ENCODE results near the gene SUN3. TPM values are rescaled to one million over a fixed set of nuclear protein-coding genes. Genes with fewer than 3 reads are reported as not detected.
A peak's percentile ranks its signal among the peaks of the same experiment; 100 is the strongest.

SUN3 gene
- total RNA-seq, 1 experiment from 2014 or later, result not detected

GRCh38 chr7:48053736-48054135, 24.8 kb upstream of the SUN3 start:
- DNase-seq, result no peak
- Histone ChIP-seq H3K4me1 (ENCODE audit: low read length) (peaks cover 6% of the 10 kb centered on the region), H3K79me2 (ENCODE audit: low read length) (no peaks in the 10 kb centered on the region), H3K4me3 (ENCODE audit: low read length) (no peak overlapping the region), H3K27me3 (ENCODE audit: low read length) (no peaks in the 10 kb centered on the region), H3K9me2 (replicated peaks; ENCODE audit: insufficient read depth, low read length) (no peaks in the 10 kb centered on the region), H3K36me3 (ENCODE audit: insufficient read depth, low read length) (no peaks in the 10 kb centered on the region), H2AFZ (ENCODE audit: low read length) (no peak overlapping the region), H3K9ac (ENCODE audit: low read length) (no peak overlapping the region), H4K20me1 (ENCODE audit: insufficient read depth, low read depth, low read length) (no peaks in the 10 kb centered on the region), H3K4me2 (ENCODE audit: low read depth, low read length, poor library complexity, severe bottlenecking) (no peak overlapping the region), H3K27ac (ENCODE audit: low read length) (no peak overlapping the region), H3K9me3 (ENCODE audit: low read length) (no peaks in the 10 kb centered on the region)

DNA sequence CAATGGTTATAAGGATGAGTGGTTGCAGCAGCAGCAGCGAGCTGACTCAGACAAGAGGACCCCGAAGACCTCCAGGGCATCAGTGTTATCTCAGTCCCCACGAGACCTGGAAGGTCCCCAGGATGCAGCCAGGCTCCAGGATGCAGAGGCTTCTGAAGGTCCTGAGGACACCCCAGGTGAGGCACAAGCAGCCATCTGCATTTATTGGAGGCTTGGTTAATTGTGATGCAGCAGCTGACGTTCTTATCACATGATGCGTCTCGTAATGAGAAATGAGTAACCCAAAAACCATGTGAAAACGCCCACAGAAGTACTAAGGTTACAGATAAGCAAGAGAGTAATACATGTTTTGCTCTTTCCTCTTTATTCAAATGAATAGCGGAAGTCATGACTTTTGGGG, 23.8 kb upstream of the SUN3 start:
- H3K36me3 ChIP-seq (ENCODE audit: insufficient read depth, low read length), result no peaks in the 10 kb centered on the region
- H2AFZ ChIP-seq (ENCODE audit: low read length), result peak overlapping the region; percentile 54; the same call in 1 of the 2 replicates
- H3K79me2 ChIP-seq (ENCODE audit: low read length), result no peaks in the 10 kb centered on the region
- H3K27ac ChIP-seq (ENCODE audit: low read length), result no peak overlapping the region
- H3K9ac ChIP-seq (ENCODE audit: low read length), result no peak overlapping the region
- no peaks in the 10 kb centered on the region for H3K27me3 ChIP-seq (ENCODE audit: low read length)
- H3K9me2 ChIP-seq (replicated peaks; ENCODE audit: insufficient read depth, low read length), result no peaks in the 10 kb centered on the region
- H3K4me2 ChIP-seq (ENCODE audit: low read depth, low read length, poor library complexity, severe bottlenecking), result no peak overlapping the region
- H3K9me3 ChIP-seq (ENCODE audit: low read length), result no peaks in the 10 kb centered on the region
- H4K20me1 ChIP-seq (ENCODE audit: insufficient read depth, low read depth, low read length), result no peaks in the 10 kb centered on the region
- no peak for DNase-seq
- peaks cover 6% of the 10 kb centered on the region for H3K4me1 ChIP-seq (ENCODE audit: low read length)
- no peak overlapping the region for H3K4me3 ChIP-seq (ENCODE audit: low read length)

DNA sequence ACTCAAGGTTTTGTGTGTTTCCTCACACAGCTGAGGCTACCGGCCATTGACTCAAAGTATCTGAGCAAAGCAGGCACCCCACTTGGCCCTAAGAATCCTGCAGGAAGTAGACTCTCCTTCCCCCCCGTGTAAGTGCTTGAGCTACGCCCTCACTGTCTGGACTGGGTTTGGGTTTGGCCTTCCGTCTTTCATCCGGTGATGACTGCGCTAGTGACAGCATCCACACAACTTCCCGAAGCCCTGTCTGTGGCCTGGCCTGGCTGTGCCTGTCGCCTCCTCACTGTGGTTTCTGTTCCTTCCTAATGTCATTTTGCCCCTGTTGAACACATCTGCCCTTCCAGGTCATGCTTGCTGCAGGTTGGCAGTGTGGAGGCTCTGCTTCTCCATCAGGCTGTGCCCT, 20.9 kb upstream of the SUN3 start:
- no peaks in the 10 kb centered on the region for H3K79me2 ChIP-seq (ENCODE audit: low read length)
- no peak for DNase-seq
- H3K9ac ChIP-seq (ENCODE audit: low read length), result no peak overlapping the region
- no peaks in the 10 kb centered on the region for H3K9me3 ChIP-seq (ENCODE audit: low read length)
- H4K20me1 ChIP-seq (ENCODE audit: insufficient read depth, low read depth, low read length), result no peaks in the 10 kb centered on the region
- H3K4me3 ChIP-seq (ENCODE audit: low read length), result no peak overlapping the region
- H3K9me2 ChIP-seq (replicated peaks; ENCODE audit: insufficient read depth, low read length), result no peaks in the 10 kb centered on the region
- H3K36me3 ChIP-seq (ENCODE audit: insufficient read depth, low read length), result no peaks in the 10 kb centered on the region
- no peak overlapping the region for H3K4me2 ChIP-seq (ENCODE audit: low read depth, low read length, poor library complexity, severe bottlenecking)
- H3K27me3 ChIP-seq (ENCODE audit: low read length), result no peaks in the 10 kb centered on the region
- no peak overlapping the region for H2AFZ ChIP-seq (ENCODE audit: low read length)
- H3K27ac ChIP-seq (ENCODE audit: low read length), result no peak overlapping the region
- peaks cover 6% of the 10 kb centered on the region for H3K4me1 ChIP-seq (ENCODE audit: low read length)

DNA sequence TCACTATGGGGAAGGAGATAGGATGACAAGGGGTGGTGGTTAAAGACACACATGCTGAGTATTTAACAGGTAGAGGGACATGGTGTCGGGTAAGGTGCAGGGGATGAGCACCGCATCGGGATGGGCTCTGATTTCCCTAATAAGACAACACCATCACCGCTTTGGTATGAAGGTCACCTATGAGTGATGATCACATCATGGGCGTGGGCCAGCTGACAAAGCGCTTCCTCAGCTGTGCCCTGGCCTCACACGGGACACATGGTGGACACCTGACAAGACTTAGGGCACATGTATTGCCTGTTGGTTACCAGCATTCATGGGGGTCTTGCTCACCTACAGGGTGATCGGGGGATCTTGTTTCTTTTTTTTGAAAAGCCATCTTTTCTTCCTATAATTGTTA, 19.2 kb upstream of the SUN3 start:
- Histone ChIP-seq H3K9me3 (ENCODE audit: low read length) (no peaks in the 10 kb centered on the region), H3K9me2 (replicated peaks; ENCODE audit: insufficient read depth, low read length) (no peaks in the 10 kb centered on the region), H3K9ac (ENCODE audit: low read length) (no peak overlapping the region), H4K20me1 (ENCODE audit: insufficient read depth, low read depth, low read length) (no peaks in the 10 kb centered on the region), H2AFZ (ENCODE audit: low read length) (no peak overlapping the region), H3K4me2 (ENCODE audit: low read depth, low read length, poor library complexity, severe bottlenecking) (no peak overlapping the region), H3K36me3 (ENCODE audit: insufficient read depth, low read length) (no peaks in the 10 kb centered on the region), H3K4me1 (ENCODE audit: low read length) (peaks cover 6% of the 10 kb centered on the region), H3K79me2 (ENCODE audit: low read length) (no peaks in the 10 kb centered on the region), H3K27me3 (ENCODE audit: low read length) (no peaks in the 10 kb centered on the region), H3K4me3 (ENCODE audit: low read length) (no peak overlapping the region), H3K27ac (ENCODE audit: low read length) (no peak overlapping the region)
- DNase-seq, result no peak

GRCh38 chr7:48046458-48046857, 17.6 kb upstream of the SUN3 start:
- no peak overlapping the region for H3K9ac ChIP-seq (ENCODE audit: low read length)

DNA sequence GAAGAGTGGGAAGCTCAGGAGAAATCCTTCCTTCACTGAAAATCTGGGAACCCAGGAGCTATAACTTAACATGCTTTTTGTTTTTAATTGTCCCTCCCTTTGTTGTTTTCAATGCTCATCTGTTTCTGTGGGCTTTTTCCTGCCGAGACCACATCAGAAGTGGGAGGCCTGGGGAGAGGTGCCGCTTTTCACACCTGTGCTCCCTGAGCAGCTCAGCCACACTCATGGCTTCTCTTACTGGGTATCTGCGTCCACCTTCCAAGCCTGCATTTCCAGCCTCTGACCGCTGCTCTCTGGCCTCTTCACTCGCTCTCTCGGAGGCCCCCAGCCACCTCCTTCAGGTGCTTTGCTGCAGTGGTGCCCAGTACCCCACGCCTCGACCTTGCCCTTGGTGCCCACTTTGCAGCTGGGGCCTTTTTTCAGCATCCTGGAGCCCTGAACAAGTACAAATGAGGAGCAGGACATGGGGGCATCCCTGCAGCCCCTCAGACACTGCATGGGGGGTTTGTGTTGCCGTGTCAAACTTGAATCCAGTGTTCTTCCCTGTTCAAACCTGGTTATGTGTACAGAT, 16.4 kb upstream of the SUN3 start:
- no peak for DNase-seq
- no peak overlapping the region for H3K9ac ChIP-seq (ENCODE audit: low read length)
- H3K9me3 ChIP-seq (ENCODE audit: low read length), result no peaks in the 10 kb centered on the region
- H2AFZ ChIP-seq (ENCODE audit: low read length), result no peak overlapping the region
- H3K27me3 ChIP-seq (ENCODE audit: low read length), result no peaks in the 10 kb centered on the region
- no peak overlapping the region for H3K4me2 ChIP-seq (ENCODE audit: low read depth, low read length, poor library complexity, severe bottlenecking)
- H3K36me3 ChIP-seq (ENCODE audit: insufficient read depth, low read length), result no peaks in the 10 kb centered on the region
- H3K4me3 ChIP-seq (ENCODE audit: low read length), result no peak overlapping the region
- no peak overlapping the region for H3K27ac ChIP-seq (ENCODE audit: low read length)
- H4K20me1 ChIP-seq (ENCODE audit: insufficient read depth, low read depth, low read length), result no peaks in the 10 kb centered on the region
- H3K9me2 ChIP-seq (replicated peaks; ENCODE audit: insufficient read depth, low read length), result no peaks in the 10 kb centered on the region
- no peaks in the 10 kb centered on the region for H3K79me2 ChIP-seq (ENCODE audit: low read length)
- no peaks in the 10 kb centered on the region for H3K4me1 ChIP-seq (ENCODE audit: low read length)

More at GRCh38 chr7:48046458-48046857, 17.6 kb upstream of the SUN3 start:
- Histone ChIP-seq H3K27me3 (ENCODE audit: low read length) (no peaks in the 10 kb centered on the region), H3K27ac (ENCODE audit: low read length) (no peak overlapping the region), H2AFZ (ENCODE audit: low read length) (no peak overlapping the region), H3K4me2 (ENCODE audit: low read depth, low read length, poor library complexity, severe bottlenecking) (no peak overlapping the region), H3K4me1 (ENCODE audit: low read length) (no peaks in the 10 kb centered on the region), H3K9me3 (ENCODE audit: low read length) (no peaks in the 10 kb centered on the region), H3K4me3 (ENCODE audit: low read length) (no peak overlapping the region), H3K9me2 (replicated peaks; ENCODE audit: insufficient read depth, low read length) (no peaks in the 10 kb centered on the region), H3K36me3 (ENCODE audit: insufficient read depth, low read length) (no peaks in the 10 kb centered on the region), H3K79me2 (ENCODE audit: low read length) (no peaks in the 10 kb centered on the region), H4K20me1 (ENCODE audit: insufficient read depth, low read depth, low read length) (no peaks in the 10 kb centered on the region)
- no peak for DNase-seq

DNA sequence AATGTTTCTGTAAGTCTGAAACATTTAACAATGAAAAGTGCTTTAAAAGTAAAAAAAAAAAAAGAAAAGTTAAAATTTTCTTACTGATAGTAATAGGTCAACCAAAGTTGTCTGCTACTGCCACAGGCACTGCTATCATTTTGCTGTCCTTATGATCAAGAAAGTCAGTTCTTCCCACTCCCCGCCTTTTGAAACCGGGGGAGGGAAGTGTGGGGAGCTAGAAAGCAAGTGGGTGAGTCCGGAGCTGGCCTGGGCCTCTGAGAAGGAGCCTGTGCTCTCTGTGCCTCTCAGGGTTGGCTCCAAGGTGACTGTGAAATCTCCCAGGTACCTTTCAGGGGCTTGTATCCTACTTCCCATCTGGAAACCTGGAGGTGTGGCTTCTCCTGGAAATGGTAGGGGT, 13.7 kb upstream of the SUN3 start:
- DNase-seq, result no peak
- Histone ChIP-seq H3K9ac (ENCODE audit: low read length) (no peak overlapping the region), H3K4me1 (ENCODE audit: low read length) (no peaks in the 10 kb centered on the region), H3K79me2 (ENCODE audit: low read length) (no peaks in the 10 kb centered on the region), H3K27me3 (ENCODE audit: low read length) (no peaks in the 10 kb centered on the region), H2AFZ (ENCODE audit: low read length) (no peak overlapping the region), H3K36me3 (ENCODE audit: insufficient read depth, low read length) (no peaks in the 10 kb centered on the region), H3K27ac (ENCODE audit: low read length) (no peak overlapping the region), H3K9me3 (ENCODE audit: low read length) (no peaks in the 10 kb centered on the region), H3K9me2 (replicated peaks; ENCODE audit: insufficient read depth, low read length) (no peaks in the 10 kb centered on the region), H3K4me2 (ENCODE audit: low read depth, low read length, poor library complexity, severe bottlenecking) (no peak overlapping the region), H4K20me1 (ENCODE audit: insufficient read depth, low read depth, low read length) (no peaks in the 10 kb centered on the region), H3K4me3 (ENCODE audit: low read length) (no peak overlapping the region)

DNA sequence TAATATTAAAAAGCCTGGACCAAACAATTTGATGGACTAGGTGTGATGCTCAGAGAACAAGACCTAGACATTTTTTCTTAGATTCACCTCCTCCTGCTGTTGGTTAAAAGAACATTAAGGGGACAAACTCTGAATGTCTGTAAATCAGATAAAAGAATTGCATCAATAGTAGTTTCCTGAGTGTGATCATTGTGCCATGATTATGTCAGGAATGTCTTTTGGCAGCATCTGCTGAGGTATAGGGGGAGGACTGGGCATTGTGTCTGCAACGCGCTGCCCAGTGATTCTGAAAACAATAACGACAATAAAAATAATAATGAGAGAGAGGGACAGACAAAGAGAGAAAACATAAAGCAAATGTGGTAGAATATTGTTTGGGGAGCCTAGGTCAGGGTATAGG, 13.3 kb upstream of the SUN3 start:
- Histone ChIP-seq H3K4me3 (ENCODE audit: low read length) (no peak overlapping the region), H3K4me1 (ENCODE audit: low read length) (no peaks in the 10 kb centered on the region), H3K4me2 (ENCODE audit: low read depth, low read length, poor library complexity, severe bottlenecking) (no peak overlapping the region), H2AFZ (ENCODE audit: low read length) (no peak overlapping the region), H3K79me2 (ENCODE audit: low read length) (no peaks in the 10 kb centered on the region), H3K36me3 (ENCODE audit: insufficient read depth, low read length) (no peaks in the 10 kb centered on the region), H3K9me2 (replicated peaks; ENCODE audit: insufficient read depth, low read length) (no peaks in the 10 kb centered on the region), H3K9ac (ENCODE audit: low read length) (no peak overlapping the region), H3K9me3 (ENCODE audit: low read length) (no peaks in the 10 kb centered on the region), H3K27ac (ENCODE audit: low read length) (no peak overlapping the region), H4K20me1 (ENCODE audit: insufficient read depth, low read depth, low read length) (no peaks in the 10 kb centered on the region), H3K27me3 (ENCODE audit: low read length) (no peaks in the 10 kb centered on the region)
- DNase-seq, result no peak

DNA sequence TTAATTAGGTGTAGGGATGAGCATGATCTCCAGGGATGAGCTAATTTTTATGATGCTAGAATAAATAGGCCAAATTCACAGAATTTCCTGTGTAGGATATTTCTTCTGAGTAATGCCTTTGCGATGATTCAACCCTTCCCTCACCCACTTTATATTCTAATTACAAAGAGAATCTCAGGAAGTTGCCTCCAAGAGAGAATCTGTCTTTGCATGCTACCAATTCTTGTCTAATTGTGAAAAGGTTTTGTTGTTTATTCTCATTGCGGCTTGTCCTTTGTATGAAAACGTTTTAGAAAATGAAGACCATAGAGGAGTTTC, 12.7 kb upstream of the SUN3 start:
- H3K79me2 ChIP-seq (ENCODE audit: low read length), result no peaks in the 10 kb centered on the region
- H3K4me3 ChIP-seq (ENCODE audit: low read length), result no peak overlapping the region
- DNase-seq, result no peak
- H3K9me2 ChIP-seq (replicated peaks; ENCODE audit: insufficient read depth, low read length), result no peaks in the 10 kb centered on the region
- H4K20me1 ChIP-seq (ENCODE audit: insufficient read depth, low read depth, low read length), result no peaks in the 10 kb centered on the region
- no peaks in the 10 kb centered on the region for H3K4me1 ChIP-seq (ENCODE audit: low read length)
- no peak overlapping the region for H3K4me2 ChIP-seq (ENCODE audit: low read depth, low read length, poor library complexity, severe bottlenecking)
- no peak overlapping the region for H2AFZ ChIP-seq (ENCODE audit: low read length)
- no peaks in the 10 kb centered on the region for H3K36me3 ChIP-seq (ENCODE audit: insufficient read depth, low read length)
- no peak overlapping the region for H3K9ac ChIP-seq (ENCODE audit: low read length)
- no peaks in the 10 kb centered on the region for H3K27me3 ChIP-seq (ENCODE audit: low read length)
- H3K27ac ChIP-seq (ENCODE audit: low read length), result no peak overlapping the region
- no peaks in the 10 kb centered on the region for H3K9me3 ChIP-seq (ENCODE audit: low read length)
